ENCODE data around the gene SHQ1. TPM values are rescaled to one million over a fixed set of nuclear protein-coding genes. Genes with fewer than 3 reads are reported as not detected.
A peak's percentile ranks its signal among the peaks of the same experiment; 100 is the strongest.

SHQ1 gene
- total RNA-seq, 2 experiments from 2014 or later = 9.4 to 13.1 TPM

- H3K36me3 Mint-ChIP-seq (ENCODE audit: low read depth) = peaks cover 33% of the 10 kb centered on the region
- peak overlapping the region; percentile 85 for H3K27ac Mint-ChIP-seq
- H3K27me3 ChIP-seq (ENCODE audit: control insufficient read depth in 1 of 2, insufficient read depth in 2 of 2, low read length in 2 of 2) = no peaks in the 10 kb centered on the region
- no peaks in the 10 kb centered on the region for H3K9me3 Mint-ChIP-seq
- no peak overlapping the region for H3K4me3 ChIP-seq (ENCODE audit: low read length)
- DNase-seq (no peak), ATAC-seq (ENCODE audit: poor library complexity) (no peak)
- no peaks in the 10 kb centered on the region for H3K9me3 ChIP-seq (ENCODE audit: control insufficient read depth in 1 of 2, insufficient read depth in 1 of 2, low read length in 2 of 2)
- peaks cover 19% of the 10 kb centered on the region for H3K4me1 ChIP-seq (ENCODE audit: insufficient read depth, low read length)
- no peak overlapping the region for H3K27ac ChIP-seq (ENCODE audit: low read depth in 1 of 2, low read length in 2 of 2)
- intact Hi-C loops (cut with DNase I, micrococcal nuclease) = loop anchor here in 1 of 2 experiments (2.0 kb wide), 1 partner anchor 14 kb away; no protein-coding TSS in a partner anchor
- H3K36me3 ChIP-seq (ENCODE audit: insufficient read depth, low read length) = peaks cover 2% of the 10 kb centered on the region
- H3K4me3 Mint-ChIP-seq = no peak overlapping the region
- H3K4me1 Mint-ChIP-seq (ENCODE audit: low read depth) = peaks cover 67% of the 10 kb centered on the region
- CTCF ChIA-PET = no interaction called here
- H3K27me3 Mint-ChIP-seq = no peaks in the 10 kb centered on the region
- POLR2A ChIA-PET = interaction anchor here (0.9 to 7.3 kb wide), 5 partner anchors 13 to 1030 kb away, joined by 3 to 89 read pairs (median 4); partner anchors contain the start of genes EIF4E3 and SHQ1
- TF ChIP-seq CTCF (IDR thresholded peaks at IDR 0.05) = no peak
Measured at GRCh38 chr3:72754582-72754981, 93.7 kb downstream of the SHQ1 start.

- H3K4me1 ChIP-seq (ENCODE audit: insufficient read depth, low read length) = peaks cover 23% of the 10 kb centered on the region
- Mint-ChIP-seq H3K4me1 (ENCODE audit: low read depth) (peaks cover 72% of the 10 kb centered on the region), H3K36me3 (ENCODE audit: low read depth) (peaks cover 39% of the 10 kb centered on the region), H3K4me3 (no peak overlapping the region), H3K27me3 (no peaks in the 10 kb centered on the region), H3K27ac (peak overlapping the region; percentile 85), H3K9me3 (no peaks in the 10 kb centered on the region)
- H3K4me3 ChIP-seq (ENCODE audit: low read length) = no peak overlapping the region
- H3K27ac ChIP-seq (ENCODE audit: low read depth in 1 of 2, low read length in 2 of 2) = no peak overlapping the region
- ChIA-PET CTCF (interaction anchor here (1.3 kb wide), 1 partner anchor 9 kb away, joined by 3 read pairs; no protein-coding TSS in a partner anchor), POLR2A (interaction anchor here (7.3 kb wide), 1 partner anchor 15 kb away, joined by 89 read pairs; no protein-coding TSS in a partner anchor)
- peaks cover 2% of the 10 kb centered on the region for H3K36me3 ChIP-seq (ENCODE audit: insufficient read depth, low read length)
- intact Hi-C loops (cut with DNase I, micrococcal nuclease) = no loop called here
- no peak for TF ChIP-seq CTCF (IDR thresholded peaks at IDR 0.05)
- H3K27me3 ChIP-seq (ENCODE audit: control insufficient read depth in 1 of 2, insufficient read depth in 2 of 2, low read length in 2 of 2) = no peaks in the 10 kb centered on the region
- ATAC-seq (ENCODE audit: poor library complexity) = no peak
- H3K9me3 ChIP-seq (ENCODE audit: control insufficient read depth in 1 of 2, insufficient read depth in 1 of 2, low read length in 2 of 2) = no peaks in the 10 kb centered on the region
- DNase-seq = no peak
Measured at GRCh38 chr3:72753495-72753894, 94.8 kb downstream of the SHQ1 start.

- ChIA-PET POLR2A (interaction anchor here (1.1 kb wide), 1 partner anchor 11 kb away, joined by 4 read pairs; no protein-coding TSS in a partner anchor), CTCF (interaction anchor here (0.5 to 1.3 kb wide), 2 partner anchors 32 to 94 kb away, joined by 3 to 4 read pairs; no protein-coding TSS in a partner anchor)
- Histone ChIP-seq H3K9me3 (ENCODE audit: control insufficient read depth in 1 of 2, insufficient read depth in 1 of 2, low read length in 2 of 2) (no peaks in the 10 kb centered on the region), H3K27ac (ENCODE audit: low read depth in 1 of 2, low read length in 2 of 2) (no peak overlapping the region), H3K27me3 (ENCODE audit: control insufficient read depth in 1 of 2, insufficient read depth in 2 of 2, low read length in 2 of 2) (no peaks in the 10 kb centered on the region), H3K4me1 (ENCODE audit: insufficient read depth, low read length) (peaks cover 7% of the 10 kb centered on the region), H3K4me3 (ENCODE audit: low read length) (no peak overlapping the region), H3K36me3 (ENCODE audit: insufficient read depth, low read length) (peaks cover 2% of the 10 kb centered on the region)
- ATAC-seq (ENCODE audit: poor library complexity) (no peak), DNase-seq (no peak)
- H3K9me3 Mint-ChIP-seq = no peaks in the 10 kb centered on the region
- peaks cover 51% of the 10 kb centered on the region for H3K36me3 Mint-ChIP-seq (ENCODE audit: low read depth)
- intact Hi-C loops (cut with DNase I, micrococcal nuclease) = no loop called here
- no peak for TF ChIP-seq CTCF (IDR thresholded peaks at IDR 0.05)
- peak overlapping the region; percentile 90 for H3K27ac Mint-ChIP-seq
- no peaks in the 10 kb centered on the region for H3K27me3 Mint-ChIP-seq
- no peak overlapping the region for H3K4me3 Mint-ChIP-seq
- peaks cover 67% of the 10 kb centered on the region for H3K4me1 Mint-ChIP-seq (ENCODE audit: low read depth)
Measured at GRCh38 chr3:72750405-72750965, 97.8 kb downstream of the SHQ1 start.
